SKM-1 (cell line): Measurements from ENCODE around the gene TP73.

ENCODE experiments used
- DNase-seq: peaks from one replicate; lab custom pipeline; 2025; ENCODE audit not compliant: unreplicated experiment; lab: John Stamatoyannopoulos, UW

The TP73 gene

DNA sequence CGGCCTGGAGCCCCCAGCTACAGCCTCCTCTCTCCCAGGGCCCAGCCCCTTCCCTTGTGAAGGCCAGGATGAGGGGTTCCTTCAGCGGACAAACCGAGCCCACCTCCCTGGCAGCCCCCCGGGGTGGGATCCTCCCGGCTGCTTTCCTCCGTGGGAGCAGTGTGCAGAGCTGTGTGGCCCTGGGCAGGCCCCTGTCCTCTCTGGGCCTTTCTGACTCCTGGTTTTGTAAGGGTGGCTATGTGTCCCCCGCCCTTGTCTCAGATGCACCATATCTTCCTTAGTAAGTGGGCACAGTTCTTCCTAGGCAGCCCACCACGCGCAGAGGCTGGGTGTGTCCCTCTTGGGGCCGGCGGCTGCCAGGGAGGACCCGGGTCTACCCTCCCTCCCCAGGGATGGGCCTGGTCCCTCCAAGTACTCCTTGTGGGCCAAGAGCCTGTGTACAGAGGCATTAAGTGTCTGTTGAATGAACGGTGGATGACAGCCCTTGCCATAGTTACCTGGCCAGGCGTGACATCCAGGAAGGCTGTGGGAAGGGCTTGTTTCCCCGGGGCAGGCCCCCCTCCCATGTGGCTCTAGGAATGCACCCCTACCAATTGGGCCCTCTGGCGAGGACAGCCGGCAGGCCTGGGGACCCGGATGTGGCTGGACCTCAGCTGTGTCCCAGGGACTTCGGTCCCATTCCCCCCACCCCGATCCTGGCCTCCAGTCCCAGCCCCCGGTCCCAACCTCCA, 124.1 kb downstream of the TP73 start:
- no peak for DNase-seq

DNA sequence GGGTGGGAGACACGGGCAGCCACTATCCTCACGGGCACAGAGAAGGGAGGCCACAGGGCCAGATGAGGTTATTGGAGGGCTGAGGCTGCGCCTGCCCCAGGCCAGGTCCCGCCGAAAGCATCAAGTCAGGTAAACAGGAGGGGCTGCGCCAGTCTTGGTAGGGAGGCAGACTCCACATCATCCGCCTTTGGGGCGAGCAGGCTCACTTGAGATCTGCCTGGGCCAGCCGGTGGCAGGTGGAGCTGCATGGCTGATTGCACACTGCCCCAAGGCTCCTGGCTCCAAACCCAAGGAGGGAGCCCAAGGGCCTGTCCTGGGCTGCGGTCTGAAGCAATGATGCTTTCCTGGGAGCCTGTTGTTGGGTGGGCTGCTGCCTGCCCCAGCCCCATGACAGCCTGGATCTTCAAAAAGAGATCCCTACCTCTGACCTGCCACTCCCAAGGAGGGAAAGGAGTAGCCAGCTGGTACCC, 124.8 kb downstream of the TP73 start:
- no peak for DNase-seq

GRCh38 chr1:3777647-3778589, 125.6 kb downstream of the TP73 start:
- DNase-seq: no peak

DNA sequence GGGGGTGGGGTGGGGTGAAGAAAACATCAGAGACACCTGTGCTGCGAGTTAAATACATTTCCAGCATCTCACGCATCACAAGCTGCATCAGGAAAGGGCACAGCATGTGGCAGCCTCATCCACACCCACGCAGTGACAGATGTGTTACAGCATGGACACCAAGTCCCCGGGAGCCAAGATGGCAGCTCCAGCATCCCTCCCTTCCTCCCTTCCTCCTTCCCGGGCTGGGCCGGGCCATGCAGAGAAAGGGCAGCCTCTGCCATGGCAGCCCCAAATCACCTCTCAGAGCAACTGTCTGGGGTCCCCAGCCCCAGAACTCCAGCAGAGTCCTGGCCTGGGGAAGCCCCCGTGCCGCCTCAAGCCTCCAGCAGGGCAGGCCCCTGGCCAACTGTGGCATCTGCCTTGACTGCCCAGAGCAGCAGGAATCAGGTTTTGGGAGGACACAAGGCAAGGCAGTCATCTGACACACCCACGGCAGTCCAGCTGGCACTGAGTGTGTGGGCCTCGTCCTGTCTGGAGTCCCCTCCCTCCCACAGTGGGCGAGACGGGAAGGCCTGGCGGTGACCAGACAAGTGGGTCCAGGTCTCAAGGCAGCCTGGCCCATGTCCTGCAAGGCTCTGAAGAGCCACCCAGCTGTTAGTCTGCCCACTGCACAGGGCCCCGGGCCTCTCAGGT, 126.4 kb downstream of the TP73 start:
- no peak for DNase-seq

DNA sequence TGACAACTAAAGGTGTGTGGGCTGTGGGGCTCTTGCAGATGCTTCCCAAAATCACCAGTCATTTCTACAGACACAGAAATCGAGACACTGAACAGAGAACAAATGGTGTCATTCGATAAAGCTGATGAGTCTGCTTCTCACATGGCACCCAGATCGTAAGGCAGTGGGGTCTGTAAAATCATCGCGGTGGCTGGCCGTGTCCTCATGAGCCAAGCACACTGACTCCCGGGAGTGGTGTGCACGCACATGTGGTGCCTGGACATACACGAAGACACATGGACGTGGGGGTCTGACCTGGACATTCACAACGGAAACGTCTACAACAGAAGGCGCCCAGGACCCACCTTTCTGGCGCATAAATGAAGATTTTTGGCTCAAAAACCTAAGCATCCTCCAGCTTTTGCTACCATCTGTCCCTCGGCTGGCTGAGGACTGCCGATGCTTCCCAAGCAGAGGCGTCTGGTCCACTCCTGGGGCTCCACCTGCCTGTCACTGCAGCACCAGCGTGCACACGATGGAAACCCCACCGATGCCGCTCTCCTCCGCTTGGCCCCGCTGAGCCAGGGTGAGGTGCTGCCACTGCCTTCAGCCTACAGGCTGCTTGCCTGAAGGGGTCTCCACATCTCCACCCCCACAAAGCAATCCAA, 127.1 kb downstream of the TP73 start:
- DNase-seq: no peak

- DNase-seq: no peak
These were observed 127.6 kb downstream of the TP73 start for GRCh38 chr1:3779912-3780416.

- DNase-seq: no peak
These were observed 128.6 kb downstream of the TP73 start for GRCh38 chr1:3780901-3781300.

- no peak for DNase-seq
These were observed 131.5 kb downstream of the TP73 start for GRCh38 chr1:3783651-3784474.

GRCh38 chr1:3785045-3785444, 132.7 kb downstream of the TP73 start:
- DNase-seq: no peak

- DNase-seq: no peak
These were observed 133.3 kb downstream of the TP73 start for GRCh38 chr1:3785456-3786157.
